Prostate gland (tissue), 2 donors: ENCODE measurements around the gene ACAP2.

Experiments used
- CTCF ChIP-seq, 4 experiments: fragments of 200-600 bp in 2 of 4; fragments of 450-650 bp in 2 of 4; sonication (generic) in 2 of 4; IDR thresholded peaks; 1 replicate in 3 of 4; 2 replicates in 1 of 4; pipeline ENCODE4 v1.5.1; 2016 to 2019; ENCODE audit warnings: antibody characterized with exemption in 4 of 4, mild to moderate bottlenecking in 2 of 4, moderate library complexity in 2 of 4
- POLR2A ChIP-seq: fragments of 450-650 bp; IDR thresholded peaks from one replicate; pipeline ENCODE4 v1.6.1; 2016; ENCODE audit warnings: antibody characterized with exemption, mild to moderate bottlenecking

GRCh38 chr3:195240171-195240701, 202.6 kb downstream of the ACAP2 start:
- TF ChIP-seq CTCF (IDR thresholded peaks at IDR 0.05) (no peak), POLR2A (no peak)
